ENCODE results near the gene HBM.
"Not testable (repeated sequence)": the region's sequence is repeated elsewhere in the genome, so short reads cannot be mapped to it uniquely, and the experiment has no call there.

HBM gene

GRCh38 chr16:188674-189073, 22.9 kb downstream of the HBM start:
- peak; percentile 31 for DNase-seq

- DNase-seq, result no peak
Measured at GRCh38 chr16:189604-190186, 23.9 kb downstream of the HBM start.

GRCh38 chr16:191831-192230, 26.1 kb downstream of the HBM start:
- no peak for DNase-seq

GRCh38 chr16:192686-193085, 26.9 kb downstream of the HBM start:
- no peak for DNase-seq

- no peak for DNase-seq
Measured at GRCh38 chr16:193441-193840, 27.7 kb downstream of the HBM start.

GRCh38 chr16:194516-194915, 28.7 kb downstream of the HBM start:
- DNase-seq, result no peak

- DNase-seq, result no peak
Measured at GRCh38 chr16:200388-200787, 34.6 kb downstream of the HBM start.

- DNase-seq, result no peak
Measured at GRCh38 chr16:203246-203645, 37.5 kb downstream of the HBM start.

GRCh38 chr16:204046-204445, 38.3 kb downstream of the HBM start:
- not testable (repeated sequence) for DNase-seq

GRCh38 chr16:209359-209758, 43.6 kb downstream of the HBM start:
- DNase-seq, result not testable (repeated sequence)

- not testable (repeated sequence) for DNase-seq
Measured at GRCh38 chr16:211631-212180, 45.9 kb downstream of the HBM start.

- no peak for DNase-seq
Measured at GRCh38 chr16:212999-213398, 47.2 kb downstream of the HBM start.
